Sigmoid colon (tissue), 4 donors: ENCODE results near the gene KRTAP22-1.

Experiments
- EP300 ChIP-seq, 4 donors: sonication (generic); formaldehyde crosslinking; IDR thresholded peaks; one replicate each; pipeline ENCODE4 v1.6.1; 2017; ENCODE audit warnings: antibody characterized with exemption in 4 of 4
- POLR2A ChIP-seq, 2 donors: fragments of 450-650 bp; IDR thresholded peaks; one replicate each; pipeline ENCODE4 v1.6.1; 2016; ENCODE audit warnings: antibody characterized with exemption in 2 of 2, mild to moderate bottlenecking in 2 of 2, moderate library complexity in 2 of 2
- POLR2AphosphoS5 ChIP-seq, 4 donors: sonication (generic); formaldehyde crosslinking; IDR thresholded peaks; one replicate each; pipeline ENCODE4 v1.6.1; 2017; ENCODE audit warnings: antibody characterized with exemption in 4 of 4
- TF ChIP-seq, protein P1 (sequence below), 4 experiments: fragments of 450-650 bp in 3 of 4; fragments of 200-600 bp in 1 of 4; IDR thresholded peaks; one replicate each; pipeline ENCODE4 v1.5.1; 2016 to 2019; ENCODE audit warnings: antibody characterized with exemption in 4 of 4, mild to moderate bottlenecking in 3 of 4, moderate library complexity in 2 of 4

DNA sequence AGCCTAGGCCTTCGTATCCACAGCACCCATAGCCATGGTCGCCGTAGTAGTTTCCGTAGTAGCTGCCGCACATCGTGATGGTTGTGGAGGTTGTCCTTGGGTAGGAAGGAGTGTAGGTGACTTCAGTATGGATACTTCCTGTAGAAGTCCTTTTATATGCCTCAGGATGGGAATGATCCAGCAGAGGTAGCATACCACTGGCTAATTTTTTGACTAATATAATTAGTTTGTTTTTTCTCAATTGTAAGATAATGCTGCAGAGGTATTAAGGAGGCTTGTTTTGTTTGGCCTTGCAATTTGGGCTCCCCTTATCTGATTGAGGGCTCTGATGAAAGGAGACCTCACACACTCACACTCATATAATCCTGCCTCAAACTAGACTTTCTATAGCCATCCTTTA is 2.1 kb upstream of the KRTAP22-1 start, which contains the start of gene KRTAP6-2:
- TF ChIP-seq, protein P1, sequence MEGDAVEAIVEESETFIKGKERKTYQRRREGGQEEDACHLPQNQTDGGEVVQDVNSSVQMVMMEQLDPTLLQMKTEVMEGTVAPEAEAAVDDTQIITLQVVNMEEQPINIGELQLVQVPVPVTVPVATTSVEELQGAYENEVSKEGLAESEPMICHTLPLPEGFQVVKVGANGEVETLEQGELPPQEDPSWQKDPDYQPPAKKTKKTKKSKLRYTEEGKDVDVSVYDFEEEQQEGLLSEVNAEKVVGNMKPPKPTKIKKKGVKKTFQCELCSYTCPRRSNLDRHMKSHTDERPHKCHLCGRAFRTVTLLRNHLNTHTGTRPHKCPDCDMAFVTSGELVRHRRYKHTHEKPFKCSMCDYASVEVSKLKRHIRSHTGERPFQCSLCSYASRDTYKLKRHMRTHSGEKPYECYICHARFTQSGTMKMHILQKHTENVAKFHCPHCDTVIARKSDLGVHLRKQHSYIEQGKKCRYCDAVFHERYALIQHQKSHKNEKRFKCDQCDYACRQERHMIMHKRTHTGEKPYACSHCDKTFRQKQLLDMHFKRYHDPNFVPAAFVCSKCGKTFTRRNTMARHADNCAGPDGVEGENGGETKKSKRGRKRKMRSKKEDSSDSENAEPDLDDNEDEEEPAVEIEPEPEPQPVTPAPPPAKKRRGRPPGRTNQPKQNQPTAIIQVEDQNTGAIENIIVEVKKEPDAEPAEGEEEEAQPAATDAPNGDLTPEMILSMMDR (IDR thresholded peaks at IDR 0.05) = no peak
- no peak for TF ChIP-seq POLR2AphosphoS5 (IDR thresholded peaks at IDR 0.05)
- TF ChIP-seq POLR2A (IDR thresholded peaks at IDR 0.05) = no peak
- TF ChIP-seq EP300 (IDR thresholded peaks at IDR 0.05) = no peak
